ENCODE data around the gene SYDE2.

GRCh38 chr1:85202092-85202863 lies 1.5 kb upstream of the SYDE2 start:
- no peak for TF ChIP-seq EZH2phosphoT487 (IDR thresholded peaks at IDR 0.05; ENCODE audit: low read depth, severe bottlenecking, unreplicated experiment)
- TF ChIP-seq, protein P1, sequence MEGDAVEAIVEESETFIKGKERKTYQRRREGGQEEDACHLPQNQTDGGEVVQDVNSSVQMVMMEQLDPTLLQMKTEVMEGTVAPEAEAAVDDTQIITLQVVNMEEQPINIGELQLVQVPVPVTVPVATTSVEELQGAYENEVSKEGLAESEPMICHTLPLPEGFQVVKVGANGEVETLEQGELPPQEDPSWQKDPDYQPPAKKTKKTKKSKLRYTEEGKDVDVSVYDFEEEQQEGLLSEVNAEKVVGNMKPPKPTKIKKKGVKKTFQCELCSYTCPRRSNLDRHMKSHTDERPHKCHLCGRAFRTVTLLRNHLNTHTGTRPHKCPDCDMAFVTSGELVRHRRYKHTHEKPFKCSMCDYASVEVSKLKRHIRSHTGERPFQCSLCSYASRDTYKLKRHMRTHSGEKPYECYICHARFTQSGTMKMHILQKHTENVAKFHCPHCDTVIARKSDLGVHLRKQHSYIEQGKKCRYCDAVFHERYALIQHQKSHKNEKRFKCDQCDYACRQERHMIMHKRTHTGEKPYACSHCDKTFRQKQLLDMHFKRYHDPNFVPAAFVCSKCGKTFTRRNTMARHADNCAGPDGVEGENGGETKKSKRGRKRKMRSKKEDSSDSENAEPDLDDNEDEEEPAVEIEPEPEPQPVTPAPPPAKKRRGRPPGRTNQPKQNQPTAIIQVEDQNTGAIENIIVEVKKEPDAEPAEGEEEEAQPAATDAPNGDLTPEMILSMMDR (IDR thresholded peaks at IDR 0.05; ENCODE audit: poor library complexity) = no peak

Data from hepatocyte (in vitro differentiated cells).